KMS-11 (cell line): ENCODE measurements around the gene MT2A.
A peak's percentile ranks its signal among the peaks of the same experiment; 100 is the strongest.

Source experiments
- H2AFZ ChIP-seq: fragments of 200-600 bp; sonication (generic); 2 replicates; pipeline ENCODE4 v1.6.1; 2016; ENCODE audit warnings: antibody characterized with exemption, mixed run types, low read depth
- H3K27ac ChIP-seq: fragments of 200-600 bp; sonication (generic); 2 replicates; pipeline ENCODE4 v1.6.1; 2016; ENCODE audit warnings: mild to moderate bottlenecking, mixed run types
- H3K27me3 ChIP-seq: fragments of 200-600 bp; sonication (generic); 2 replicates; pipeline ENCODE4 v1.6.1; 2017; ENCODE audit warnings: mild to moderate bottlenecking, low read depth, mixed run types, moderate library complexity; ENCODE audit not compliant: insufficient read depth
- H3K36me3 ChIP-seq: fragments of 200-600 bp; sonication (generic); 2 replicates; pipeline ENCODE4 v1.6.1; 2017; ENCODE audit warnings: mild to moderate bottlenecking, mixed run types; ENCODE audit not compliant: insufficient read depth
- H3K4me1 ChIP-seq: fragments of 200-600 bp; sonication (generic); 2 replicates; pipeline ENCODE4 v1.6.1; 2016; ENCODE audit warnings: mild to moderate bottlenecking, low read depth, mixed run types; ENCODE audit not compliant: poor library complexity, severe bottlenecking
- H3K4me2 ChIP-seq: fragments of 200-600 bp; sonication (generic); 2 replicates; pipeline ENCODE4 v1.7.0; 2016; ENCODE audit warnings: mild to moderate bottlenecking, mixed run types
- H3K4me3 ChIP-seq: fragments of 200-600 bp; sonication (generic); IDR thresholded peaks from 2 replicates; pipeline ENCODE4 v1.6.1; 2017; ENCODE audit warnings: low read depth, low read length, mixed read lengths; ENCODE audit not compliant: insufficient read depth
- H3K79me2 ChIP-seq: fragments of 200-600 bp; sonication (generic); 2 replicates; pipeline ENCODE4 v1.6.1; 2016; ENCODE audit warnings: low read depth, mixed run types; ENCODE audit not compliant: insufficient read depth
- H3K9ac ChIP-seq: fragments of 200-600 bp; sonication (generic); 2 replicates; pipeline ENCODE4 v1.6.1; 2016; ENCODE audit warnings: mild to moderate bottlenecking, mixed run types
- H4K20me1 ChIP-seq: fragments of 200-600 bp; sonication (generic); 2 replicates; pipeline ENCODE4 v1.6.1; 2016; ENCODE audit warnings: mild to moderate bottlenecking, mixed run types; ENCODE audit not compliant: insufficient read depth
- TF ChIP-seq, protein P1 (sequence below): fragments of 200-600 bp; sonication (generic); conservative IDR thresholded peaks from 2 replicates; pipeline ENCODE4 v1.6.1; 2017; ENCODE audit warnings: low read depth, mild to moderate bottlenecking, antibody characterized with exemption, low read length, moderate library complexity, mixed read lengths

Gene MT2A

DNA sequence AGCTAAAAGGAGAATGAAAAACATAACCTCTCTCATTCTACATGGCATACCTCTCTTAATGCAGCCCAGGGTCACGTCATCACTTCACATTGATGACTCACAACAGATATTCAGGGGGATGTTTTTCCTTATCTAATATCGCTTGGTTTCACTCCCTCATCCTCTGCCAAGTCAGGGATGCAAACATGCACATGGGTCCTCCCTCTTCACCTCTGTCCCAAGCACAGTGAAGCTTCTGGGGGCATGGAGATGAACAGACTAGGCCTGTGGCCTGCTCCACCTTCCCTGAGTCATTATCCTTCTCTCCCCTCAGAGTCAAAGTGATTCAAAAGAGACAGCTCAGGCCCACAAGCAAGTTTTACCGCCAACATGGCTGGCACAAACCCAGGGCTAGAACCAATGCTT lies 2.3 kb upstream of the MT2A start:
- Histone ChIP-seq H3K36me3 (no peaks in the 10 kb centered on the region), H4K20me1 (no peaks in the 10 kb centered on the region), H3K4me3 (no peak overlapping the region), H3K9ac (no peak overlapping the region), H3K27ac (no peak overlapping the region), H3K27me3 (peaks cover 10% of the 10 kb centered on the region; the same call in 1 of the 2 replicates), H3K4me1 (peaks cover 16% of the 10 kb centered on the region), H3K79me2 (no peaks in the 10 kb centered on the region), H3K4me2 (no peak overlapping the region), H2AFZ (no peak overlapping the region)
- TF ChIP-seq, protein P1, sequence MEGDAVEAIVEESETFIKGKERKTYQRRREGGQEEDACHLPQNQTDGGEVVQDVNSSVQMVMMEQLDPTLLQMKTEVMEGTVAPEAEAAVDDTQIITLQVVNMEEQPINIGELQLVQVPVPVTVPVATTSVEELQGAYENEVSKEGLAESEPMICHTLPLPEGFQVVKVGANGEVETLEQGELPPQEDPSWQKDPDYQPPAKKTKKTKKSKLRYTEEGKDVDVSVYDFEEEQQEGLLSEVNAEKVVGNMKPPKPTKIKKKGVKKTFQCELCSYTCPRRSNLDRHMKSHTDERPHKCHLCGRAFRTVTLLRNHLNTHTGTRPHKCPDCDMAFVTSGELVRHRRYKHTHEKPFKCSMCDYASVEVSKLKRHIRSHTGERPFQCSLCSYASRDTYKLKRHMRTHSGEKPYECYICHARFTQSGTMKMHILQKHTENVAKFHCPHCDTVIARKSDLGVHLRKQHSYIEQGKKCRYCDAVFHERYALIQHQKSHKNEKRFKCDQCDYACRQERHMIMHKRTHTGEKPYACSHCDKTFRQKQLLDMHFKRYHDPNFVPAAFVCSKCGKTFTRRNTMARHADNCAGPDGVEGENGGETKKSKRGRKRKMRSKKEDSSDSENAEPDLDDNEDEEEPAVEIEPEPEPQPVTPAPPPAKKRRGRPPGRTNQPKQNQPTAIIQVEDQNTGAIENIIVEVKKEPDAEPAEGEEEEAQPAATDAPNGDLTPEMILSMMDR = no peak

DNA sequence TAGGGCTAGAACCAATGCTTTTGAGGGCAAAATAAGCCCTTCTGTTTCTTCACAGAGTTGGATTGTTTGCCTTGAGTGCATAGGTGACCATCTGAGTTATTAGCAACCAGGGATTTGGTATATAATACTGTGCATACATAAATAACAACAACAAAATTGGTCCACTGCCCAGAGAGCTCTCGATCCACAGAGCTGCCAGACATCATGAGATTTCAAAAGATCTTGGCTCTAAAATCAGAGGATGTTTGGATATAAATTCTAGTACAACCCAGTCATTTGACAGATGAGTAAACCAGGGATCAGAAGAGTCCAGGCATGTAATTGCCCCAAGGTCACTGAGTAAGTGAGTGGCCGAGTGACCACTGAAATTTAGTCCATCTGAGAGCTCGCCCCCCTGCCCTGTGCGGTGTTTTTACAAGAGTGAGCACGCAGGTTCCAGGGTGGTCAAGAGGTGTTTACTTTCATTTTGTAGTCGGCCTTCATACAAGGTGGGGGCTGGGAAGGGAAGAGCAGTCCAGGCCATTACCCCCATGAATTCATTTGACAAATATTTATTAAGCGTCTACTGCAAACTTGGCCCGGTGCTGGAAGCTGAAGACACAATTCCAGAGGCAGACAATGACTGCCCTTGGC lies 1.8 kb upstream of the MT2A start:
- Histone ChIP-seq H4K20me1 (no peaks in the 10 kb centered on the region), H3K36me3 (no peaks in the 10 kb centered on the region), H3K4me1 (peaks cover 16% of the 10 kb centered on the region), H3K4me3 (no peak overlapping the region), H3K27ac (no peak overlapping the region), H3K9ac (no peak overlapping the region), H2AFZ (no peak overlapping the region), H3K79me2 (no peaks in the 10 kb centered on the region), H3K27me3 (peaks cover 10% of the 10 kb centered on the region; the same call in 1 of the 2 replicates), H3K4me2 (no peak overlapping the region)
- TF ChIP-seq, protein P1 = no peak

DNA sequence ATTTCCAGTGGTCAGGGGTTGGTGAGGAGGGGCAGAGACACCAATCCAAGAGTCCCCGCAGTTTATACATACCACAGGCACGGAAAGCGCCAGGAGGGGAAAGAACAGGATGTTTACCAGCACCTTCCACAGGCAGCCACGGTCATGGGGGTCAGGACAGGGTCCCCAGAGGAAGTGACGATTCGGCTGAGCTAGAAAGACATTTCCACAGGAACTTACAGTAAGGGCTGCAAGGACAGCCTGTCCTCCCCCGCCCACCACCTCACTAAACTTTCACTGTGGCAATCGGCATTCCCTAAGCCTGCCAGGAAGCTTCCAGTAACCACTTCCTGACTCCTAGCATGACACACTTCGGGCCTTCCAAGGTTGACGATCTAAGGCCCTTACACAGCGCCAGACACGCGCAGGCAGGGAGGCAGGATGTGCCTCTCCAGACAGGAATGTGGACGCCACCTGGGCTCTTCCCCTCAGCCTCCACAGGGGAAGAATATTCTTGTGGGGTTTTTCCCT lies 1.2 kb upstream of the MT2A start:
- H3K9ac ChIP-seq = no peak overlapping the region
- peaks cover 16% of the 10 kb centered on the region for H3K4me1 ChIP-seq
- no peak overlapping the region for H3K4me2 ChIP-seq
- no peaks in the 10 kb centered on the region for H3K79me2 ChIP-seq
- TF ChIP-seq, protein P1 = no peak
- no peak overlapping the region for H3K4me3 ChIP-seq
- H2AFZ ChIP-seq = no peak overlapping the region
- no peaks in the 10 kb centered on the region for H3K36me3 ChIP-seq
- H3K27me3 ChIP-seq = peaks cover 10% of the 10 kb centered on the region; the same call in 1 of the 2 replicates
- H3K27ac ChIP-seq = no peak overlapping the region
- no peaks in the 10 kb centered on the region for H4K20me1 ChIP-seq

DNA sequence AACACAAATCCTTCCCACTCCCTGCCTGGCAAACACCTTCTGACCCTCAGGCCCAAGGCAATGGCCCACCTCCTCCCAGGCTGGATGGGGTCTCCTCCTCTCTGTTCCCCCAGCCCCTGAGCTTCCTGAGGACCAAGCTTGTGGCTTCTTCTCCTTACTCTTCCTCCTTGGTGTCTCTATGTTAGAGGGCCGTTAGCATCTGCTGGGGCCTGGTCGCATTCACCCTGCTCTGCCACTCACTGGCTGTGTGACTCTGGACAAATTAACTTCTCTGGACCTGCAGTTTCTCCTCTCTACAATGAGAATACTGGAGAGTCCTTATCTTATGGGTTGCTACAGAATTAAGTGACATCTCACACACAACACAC lies 725 bp upstream of the MT2A start:
- H3K4me3 ChIP-seq = no peak overlapping the region
- H4K20me1 ChIP-seq = no peaks in the 10 kb centered on the region
- peaks cover 16% of the 10 kb centered on the region for H3K4me1 ChIP-seq
- H3K27me3 ChIP-seq = peaks cover 10% of the 10 kb centered on the region; the same call in 1 of the 2 replicates
- peak overlapping the region; percentile 79; the same call in 1 of the 2 replicates for H2AFZ ChIP-seq
- no peak overlapping the region for H3K27ac ChIP-seq
- no peaks in the 10 kb centered on the region for H3K36me3 ChIP-seq
- no peak overlapping the region for H3K9ac ChIP-seq
- TF ChIP-seq, protein P1 = no peak
- H3K79me2 ChIP-seq = no peaks in the 10 kb centered on the region
- H3K4me2 ChIP-seq = no peak overlapping the region
